Esophagus muscularis mucosa (tissue), 4 donors: ENCODE measurements around the gene ADGRB2.

Experiments
- CTCF ChIP-seq, 3 experiments: fragments of 200-600 bp in 2 of 3; fragments of 450-650 bp in 1 of 3; sonication (generic) in 2 of 3; IDR thresholded peaks; one replicate each; pipeline ENCODE4 v1.5.1; 2017 to 2019; ENCODE audit warnings: antibody characterized with exemption in 3 of 3, mild to moderate bottlenecking in 2 of 3, moderate library complexity in 1 of 3
- EP300 ChIP-seq: sonication (generic); formaldehyde crosslinking; IDR thresholded peaks from one replicate; pipeline ENCODE4 v1.6.1; 2017; ENCODE audit warnings: antibody characterized with exemption
- POLR2A ChIP-seq: fragments of 450-650 bp; IDR thresholded peaks from one replicate; pipeline ENCODE4 v1.6.1; 2017; ENCODE audit warnings: antibody characterized with exemption, moderate library complexity, mild to moderate bottlenecking, low read depth

DNA sequence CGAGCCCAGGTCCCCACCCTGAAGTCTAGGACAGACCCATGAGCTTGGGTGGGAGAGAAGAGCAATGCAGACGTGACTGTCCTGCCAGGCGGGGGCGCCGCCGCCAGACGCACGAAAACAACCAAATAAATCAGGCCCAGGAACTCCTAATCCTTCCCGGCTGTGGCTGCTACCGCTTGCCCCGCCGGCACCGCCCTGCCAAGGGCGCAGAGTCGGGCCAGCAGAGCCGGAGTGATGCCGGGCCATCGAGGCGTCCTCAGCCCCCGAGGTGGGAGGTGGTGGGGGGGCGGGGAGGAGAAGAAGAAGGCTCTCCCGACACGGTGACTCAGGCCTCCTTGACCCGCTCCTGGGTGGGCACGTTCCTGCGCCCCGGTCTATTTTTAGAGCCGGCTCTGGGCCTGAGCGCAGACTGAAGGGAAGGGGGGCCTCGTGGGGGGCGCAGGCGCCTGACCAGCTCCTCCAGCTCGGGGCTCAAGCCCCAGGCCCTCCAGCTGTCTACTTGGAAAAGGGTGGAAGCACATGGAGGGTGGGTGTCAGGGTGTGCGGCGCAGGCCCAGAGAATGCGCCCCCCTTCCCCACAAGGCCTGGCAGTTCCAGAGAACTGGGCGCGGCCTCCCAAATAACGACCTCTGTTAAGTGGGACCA is 49.6 kb downstream of the ADGRB2 start:
- TF ChIP-seq EP300 (no peak), CTCF (IDR thresholded peaks at IDR 0.05) (peak; percentile 36 to 42 (median 36)), POLR2A (no peak)
